A673 (cell line): ENCODE data around the gene OSBP2.

Experiments
- EZH2 ChIP-seq: fragments of 200-600 bp; sonication (generic); IDR thresholded peaks from 2 replicates; pipeline ENCODE4 v1.6.1; 2017; ENCODE audit warnings: borderline replicate concordance, low read depth, mild to moderate bottlenecking, mixed read lengths, antibody characterized with exemption, low read length; ENCODE audit not compliant: poor library complexity, severe bottlenecking
- TF ChIP-seq, protein P1 (sequence below): fragments of 300-800, 200-600 bp; sonication (generic); conservative IDR thresholded peaks from 2 replicates; pipeline ENCODE4 v1.5.1; 2017; ENCODE audit warnings: low read depth, mild to moderate bottlenecking, antibody characterized with exemption, low read length, moderate library complexity, mixed read lengths

DNA sequence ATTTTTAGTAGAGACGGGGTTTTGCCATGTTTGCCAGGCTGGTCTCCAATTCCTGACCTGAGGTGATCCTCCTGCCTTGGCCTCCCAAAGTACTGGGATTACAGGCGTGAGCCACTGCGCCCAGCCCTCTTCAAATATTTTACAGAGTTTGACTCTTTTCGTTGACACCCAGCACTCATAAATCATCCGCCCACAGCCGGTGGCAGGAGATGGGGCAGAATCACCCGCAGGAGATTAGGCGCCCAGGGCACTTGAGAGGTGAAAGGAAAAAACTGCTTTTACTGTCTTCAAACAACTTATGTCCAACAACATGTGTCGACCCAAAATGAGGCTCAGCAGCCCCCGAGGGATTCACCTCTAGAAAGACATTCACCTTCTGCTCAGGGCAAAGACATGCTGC is 56.9 kb downstream of the OSBP2 start:
- no peak for TF ChIP-seq EZH2
- TF ChIP-seq, protein P1, sequence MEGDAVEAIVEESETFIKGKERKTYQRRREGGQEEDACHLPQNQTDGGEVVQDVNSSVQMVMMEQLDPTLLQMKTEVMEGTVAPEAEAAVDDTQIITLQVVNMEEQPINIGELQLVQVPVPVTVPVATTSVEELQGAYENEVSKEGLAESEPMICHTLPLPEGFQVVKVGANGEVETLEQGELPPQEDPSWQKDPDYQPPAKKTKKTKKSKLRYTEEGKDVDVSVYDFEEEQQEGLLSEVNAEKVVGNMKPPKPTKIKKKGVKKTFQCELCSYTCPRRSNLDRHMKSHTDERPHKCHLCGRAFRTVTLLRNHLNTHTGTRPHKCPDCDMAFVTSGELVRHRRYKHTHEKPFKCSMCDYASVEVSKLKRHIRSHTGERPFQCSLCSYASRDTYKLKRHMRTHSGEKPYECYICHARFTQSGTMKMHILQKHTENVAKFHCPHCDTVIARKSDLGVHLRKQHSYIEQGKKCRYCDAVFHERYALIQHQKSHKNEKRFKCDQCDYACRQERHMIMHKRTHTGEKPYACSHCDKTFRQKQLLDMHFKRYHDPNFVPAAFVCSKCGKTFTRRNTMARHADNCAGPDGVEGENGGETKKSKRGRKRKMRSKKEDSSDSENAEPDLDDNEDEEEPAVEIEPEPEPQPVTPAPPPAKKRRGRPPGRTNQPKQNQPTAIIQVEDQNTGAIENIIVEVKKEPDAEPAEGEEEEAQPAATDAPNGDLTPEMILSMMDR = no peak
